HCT116 (cell line): Measurements from ENCODE around the gene ATP5F1D.
A peak's percentile ranks its signal among the peaks of the same experiment; 100 is the strongest.

Experiments
- EGR1 ChIP-seq: IDR thresholded peaks from 2 replicates; pipeline ENCODE4 v1.6.1; 2012; ENCODE audit warnings: low read depth
- EZH2 ChIP-seq: fragments of 200-600 bp; sonication (generic); IDR thresholded peaks from 2 replicates; pipeline ENCODE4 v1.6.1; 2017; ENCODE audit warnings: antibody characterized with exemption, mixed run types
- EZH2phosphoT487 ChIP-seq: fragments of 200-600 bp; IDR thresholded peaks from 2 replicates; pipeline ENCODE4 v1.6.1; 2018; ENCODE audit warnings: antibody characterized with exemption, borderline replicate concordance
- POLR2A ChIP-seq: IDR thresholded peaks from 2 replicates; pipeline ENCODE4 v1.7.0; 2011; ENCODE audit warnings: borderline replicate concordance; ENCODE audit not compliant: insufficient read depth, insufficient read length; ENCODE audit errors: extremely low read depth
- POLR2AphosphoS5 ChIP-seq: IDR thresholded peaks from 2 replicates; pipeline ENCODE4 v1.6.1; 2011; ENCODE audit warnings: mild to moderate bottlenecking, low read depth, low read length, moderate library complexity
- RAD21 ChIP-seq: IDR thresholded peaks from 2 replicates; pipeline ENCODE4 v1.6.1; 2012; ENCODE audit warnings: low read depth, mild to moderate bottlenecking
- SP1 ChIP-seq: IDR thresholded peaks from 2 replicates; pipeline ENCODE4 v1.6.1; 2012; ENCODE audit warnings: low read depth
- ZFX ChIP-seq: fragments of 450-650 bp; IDR thresholded peaks from 2 replicates; pipeline ENCODE4 v1.6.1; 2017
- ZNF274 ChIP-seq: fragments of 200-500 bp; sonication (Bioruptor generic); IDR thresholded peaks from 2 replicates; pipeline ENCODE4 v1.6.1; 2014; ENCODE audit warnings: mild to moderate bottlenecking, low read depth, low read length, inconsistent platforms
- TF ChIP-seq, protein P1 (sequence below), 3 experiments: fragments of 200-600 bp in 1 of 3; sonication (generic) in 1 of 3; IDR thresholded peaks in 2 of 3; conservative IDR thresholded peaks in 1 of 3; 2 replicates each; pipeline ENCODE4 v1.5.1; 2012 to 2017; ENCODE audit warnings: low read depth in 2 of 3, low read length in 2 of 3, antibody characterized with exemption in 1 of 3, borderline replicate concordance in 1 of 3, control low read depth in 1 of 3, mild to moderate bottlenecking in 1 of 3, mixed read lengths in 1 of 3, mixed run types in 1 of 3, moderate library complexity in 1 of 3; ENCODE audit not compliant: insufficient read depth in 1 of 3
- TF ChIP-seq, protein P2 (sequence below): IDR thresholded peaks from 2 replicates; pipeline ENCODE4 v1.6.1; 2012; ENCODE audit warnings: low read depth
- TF ChIP-seq, protein P3 (sequence below): IDR thresholded peaks from 2 replicates; pipeline ENCODE4 v1.6.1; 2012
- TF ChIP-seq, protein P4 (sequence below): IDR thresholded peaks from 2 replicates; pipeline ENCODE4 v1.6.1; 2011; ENCODE audit warnings: mild to moderate bottlenecking, low read length, moderate library complexity; ENCODE audit not compliant: insufficient replicate concordance; ENCODE audit errors: extremely low read depth

DNA sequence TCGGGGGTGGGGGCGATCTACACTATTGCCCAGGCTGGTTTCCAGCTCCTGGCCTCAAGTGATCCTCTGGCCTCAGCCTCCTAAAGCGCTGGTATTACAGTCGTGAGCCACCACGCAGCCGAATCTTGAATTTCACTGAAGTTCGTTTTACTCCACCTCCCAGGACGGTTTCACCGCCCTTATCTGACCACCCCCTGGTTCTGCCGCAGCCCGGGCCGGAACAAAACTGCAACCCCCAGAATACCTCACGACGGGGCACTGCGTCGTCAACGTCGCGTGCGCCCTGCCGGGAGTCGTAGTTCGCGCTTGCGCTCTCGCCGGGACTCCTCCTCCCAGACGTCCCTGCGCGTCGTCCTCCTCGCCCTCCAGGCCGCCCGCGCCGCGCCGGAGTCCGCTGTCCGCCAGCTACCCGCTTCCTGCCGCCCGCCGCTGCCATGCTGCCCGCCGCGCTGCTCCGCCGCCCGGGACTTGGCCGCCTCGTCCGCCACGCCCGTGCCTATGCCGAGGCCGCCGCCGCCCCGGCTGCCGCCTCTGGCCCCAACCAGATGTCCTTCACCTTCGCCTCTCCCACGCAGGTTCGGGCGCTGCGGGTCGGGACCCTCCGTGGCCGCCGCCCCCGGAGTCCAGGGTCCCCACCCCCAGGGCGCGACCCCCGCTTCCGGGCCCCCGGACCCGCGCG is at the start of gene ATP5F1D:
- TF ChIP-seq POLR2AphosphoS5 (peak; percentile 80), EZH2phosphoT487 (no peak), EZH2 (no peak), EGR1 (no peak), POLR2A (peak; percentile 61), RAD21 (no peak), ZFX (peak; percentile 76), ZNF274 (no peak), SP1 (no peak)
- TF ChIP-seq, protein P1, sequence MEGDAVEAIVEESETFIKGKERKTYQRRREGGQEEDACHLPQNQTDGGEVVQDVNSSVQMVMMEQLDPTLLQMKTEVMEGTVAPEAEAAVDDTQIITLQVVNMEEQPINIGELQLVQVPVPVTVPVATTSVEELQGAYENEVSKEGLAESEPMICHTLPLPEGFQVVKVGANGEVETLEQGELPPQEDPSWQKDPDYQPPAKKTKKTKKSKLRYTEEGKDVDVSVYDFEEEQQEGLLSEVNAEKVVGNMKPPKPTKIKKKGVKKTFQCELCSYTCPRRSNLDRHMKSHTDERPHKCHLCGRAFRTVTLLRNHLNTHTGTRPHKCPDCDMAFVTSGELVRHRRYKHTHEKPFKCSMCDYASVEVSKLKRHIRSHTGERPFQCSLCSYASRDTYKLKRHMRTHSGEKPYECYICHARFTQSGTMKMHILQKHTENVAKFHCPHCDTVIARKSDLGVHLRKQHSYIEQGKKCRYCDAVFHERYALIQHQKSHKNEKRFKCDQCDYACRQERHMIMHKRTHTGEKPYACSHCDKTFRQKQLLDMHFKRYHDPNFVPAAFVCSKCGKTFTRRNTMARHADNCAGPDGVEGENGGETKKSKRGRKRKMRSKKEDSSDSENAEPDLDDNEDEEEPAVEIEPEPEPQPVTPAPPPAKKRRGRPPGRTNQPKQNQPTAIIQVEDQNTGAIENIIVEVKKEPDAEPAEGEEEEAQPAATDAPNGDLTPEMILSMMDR (IDR thresholded peaks at IDR 0.05 in 2 of 3, conservative IDR thresholded peaks at IDR 0.05 in 1 of 3; ENCODE audit: borderline replicate concordance in 1 of 3, insufficient read depth in 1 of 3, low read depth in 2 of 3, low read length in 2 of 3) = no peak
- TF ChIP-seq, protein P2, sequence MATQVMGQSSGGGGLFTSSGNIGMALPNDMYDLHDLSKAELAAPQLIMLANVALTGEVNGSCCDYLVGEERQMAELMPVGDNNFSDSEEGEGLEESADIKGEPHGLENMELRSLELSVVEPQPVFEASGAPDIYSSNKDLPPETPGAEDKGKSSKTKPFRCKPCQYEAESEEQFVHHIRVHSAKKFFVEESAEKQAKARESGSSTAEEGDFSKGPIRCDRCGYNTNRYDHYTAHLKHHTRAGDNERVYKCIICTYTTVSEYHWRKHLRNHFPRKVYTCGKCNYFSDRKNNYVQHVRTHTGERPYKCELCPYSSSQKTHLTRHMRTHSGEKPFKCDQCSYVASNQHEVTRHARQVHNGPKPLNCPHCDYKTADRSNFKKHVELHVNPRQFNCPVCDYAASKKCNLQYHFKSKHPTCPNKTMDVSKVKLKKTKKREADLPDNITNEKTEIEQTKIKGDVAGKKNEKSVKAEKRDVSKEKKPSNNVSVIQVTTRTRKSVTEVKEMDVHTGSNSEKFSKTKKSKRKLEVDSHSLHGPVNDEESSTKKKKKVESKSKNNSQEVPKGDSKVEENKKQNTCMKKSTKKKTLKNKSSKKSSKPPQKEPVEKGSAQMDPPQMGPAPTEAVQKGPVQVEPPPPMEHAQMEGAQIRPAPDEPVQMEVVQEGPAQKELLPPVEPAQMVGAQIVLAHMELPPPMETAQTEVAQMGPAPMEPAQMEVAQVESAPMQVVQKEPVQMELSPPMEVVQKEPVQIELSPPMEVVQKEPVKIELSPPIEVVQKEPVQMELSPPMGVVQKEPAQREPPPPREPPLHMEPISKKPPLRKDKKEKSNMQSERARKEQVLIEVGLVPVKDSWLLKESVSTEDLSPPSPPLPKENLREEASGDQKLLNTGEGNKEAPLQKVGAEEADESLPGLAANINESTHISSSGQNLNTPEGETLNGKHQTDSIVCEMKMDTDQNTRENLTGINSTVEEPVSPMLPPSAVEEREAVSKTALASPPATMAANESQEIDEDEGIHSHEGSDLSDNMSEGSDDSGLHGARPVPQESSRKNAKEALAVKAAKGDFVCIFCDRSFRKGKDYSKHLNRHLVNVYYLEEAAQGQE = no peak
- TF ChIP-seq, protein P3, sequence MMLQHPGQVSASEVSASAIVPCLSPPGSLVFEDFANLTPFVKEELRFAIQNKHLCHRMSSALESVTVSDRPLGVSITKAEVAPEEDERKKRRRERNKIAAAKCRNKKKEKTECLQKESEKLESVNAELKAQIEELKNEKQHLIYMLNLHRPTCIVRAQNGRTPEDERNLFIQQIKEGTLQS = no peak
- TF ChIP-seq, protein P4, sequence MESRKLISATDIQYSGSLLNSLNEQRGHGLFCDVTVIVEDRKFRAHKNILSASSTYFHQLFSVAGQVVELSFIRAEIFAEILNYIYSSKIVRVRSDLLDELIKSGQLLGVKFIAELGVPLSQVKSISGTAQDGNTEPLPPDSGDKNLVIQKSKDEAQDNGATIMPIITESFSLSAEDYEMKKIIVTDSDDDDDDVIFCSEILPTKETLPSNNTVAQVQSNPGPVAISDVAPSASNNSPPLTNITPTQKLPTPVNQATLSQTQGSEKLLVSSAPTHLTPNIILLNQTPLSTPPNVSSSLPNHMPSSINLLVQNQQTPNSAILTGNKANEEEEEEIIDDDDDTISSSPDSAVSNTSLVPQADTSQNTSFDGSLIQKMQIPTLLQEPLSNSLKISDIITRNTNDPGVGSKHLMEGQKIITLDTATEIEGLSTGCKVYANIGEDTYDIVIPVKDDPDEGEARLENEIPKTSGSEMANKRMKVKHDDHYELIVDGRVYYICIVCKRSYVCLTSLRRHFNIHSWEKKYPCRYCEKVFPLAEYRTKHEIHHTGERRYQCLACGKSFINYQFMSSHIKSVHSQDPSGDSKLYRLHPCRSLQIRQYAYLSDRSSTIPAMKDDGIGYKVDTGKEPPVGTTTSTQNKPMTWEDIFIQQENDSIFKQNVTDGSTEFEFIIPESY = no peak
